Skin epidermis (tissue), 12 donors: ENCODE data around the gene OR10D3.
A peak's percentile ranks its signal among the peaks of the same experiment; 100 is the strongest.
"Not testable (repeated sequence)": the region's sequence is repeated elsewhere in the genome, so short reads cannot be mapped to it uniquely, and the experiment has no call there.

Experiments used
- H3K27ac ChIP-seq, 21 experiments: fragments of 200-600 bp; sonication (generic) in 11 of 21; one replicate each; pipeline ENCODE4 v1.5.0; 2020; ENCODE audit warnings: mild to moderate bottlenecking in 3 of 21, inconsistent platforms in 2 of 21, moderate library complexity in 2 of 21
- H3K4me3 ChIP-seq, 7 experiments: fragments of 200-600 bp; sonication (generic) in 2 of 7; one replicate each; pipeline ENCODE4 v1.5.0; 2020; ENCODE audit warnings: inconsistent platforms in 2 of 7, mild to moderate bottlenecking in 2 of 7, moderate library complexity in 1 of 7

OR10D3 gene

GRCh38 chr11:124193221-124194010, 10.3 kb downstream of the OR10D3 start:
- H3K4me3 ChIP-seq = no peak overlapping the region
- H3K27ac ChIP-seq = peak overlapping the region in 14 of 21 experiments; percentile 13 to 82 (median 50)

GRCh38 chr11:124194293-124195188, 11.4 kb downstream of the OR10D3 start:
- Histone ChIP-seq H3K4me3 (no peak overlapping the region), H3K27ac (peak overlapping the region in 13 of 21 experiments; percentile 23 to 82 (median 49))

DNA sequence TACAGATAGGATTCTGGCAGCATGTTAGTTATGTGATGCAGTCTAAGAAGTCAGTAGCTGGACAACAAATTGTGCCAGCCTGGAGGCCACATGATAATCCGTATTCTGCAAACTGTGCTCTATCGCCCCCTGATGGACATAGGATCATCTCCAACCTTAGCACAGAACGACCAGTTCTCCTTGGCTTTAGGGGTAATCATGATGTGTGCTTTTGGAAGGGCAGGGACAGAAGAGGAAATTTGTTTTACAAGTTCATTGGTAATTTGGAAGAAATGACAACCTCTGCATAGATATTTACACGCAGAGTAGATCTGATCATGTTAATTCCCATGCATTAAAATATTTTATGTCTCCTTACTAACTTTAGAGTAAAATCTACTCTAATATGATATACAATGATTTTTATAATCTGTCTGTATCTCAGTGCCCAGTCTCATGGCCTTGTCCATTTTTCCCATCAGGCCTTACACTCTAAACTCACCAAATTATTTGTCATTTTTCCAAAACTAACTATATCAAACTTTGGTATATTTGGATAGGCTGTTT, 12.1 kb downstream of the OR10D3 start:
- H3K27ac ChIP-seq = peak overlapping the region in 7 of 21 experiments; percentile 18 to 82 (median 35)

DNA sequence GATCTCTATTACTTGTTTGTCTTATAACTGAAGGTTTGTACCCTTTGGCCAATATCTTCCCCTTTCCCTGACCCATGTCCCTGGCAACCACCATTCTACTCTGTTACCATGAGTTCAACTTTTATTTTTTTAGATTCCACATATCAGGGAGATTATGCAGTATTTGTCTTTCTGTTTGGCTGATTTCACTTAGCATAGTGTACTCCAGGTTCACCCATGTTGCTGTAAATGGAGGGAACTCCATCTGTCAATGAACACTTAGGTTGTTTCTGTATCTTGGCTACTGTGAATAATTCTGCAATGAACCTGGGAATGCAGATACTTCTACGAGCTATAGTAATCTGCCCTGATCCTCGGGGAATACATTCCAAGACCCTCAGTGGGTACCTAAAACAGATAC, 14.9 kb downstream of the OR10D3 start:
- Histone ChIP-seq H3K4me3 (no peak overlapping the region), H3K27ac (no peak overlapping the region)

More for the DNA sequence above, 12.1 kb downstream of the OR10D3 start:
- H3K4me3 ChIP-seq = no peak overlapping the region

DNA sequence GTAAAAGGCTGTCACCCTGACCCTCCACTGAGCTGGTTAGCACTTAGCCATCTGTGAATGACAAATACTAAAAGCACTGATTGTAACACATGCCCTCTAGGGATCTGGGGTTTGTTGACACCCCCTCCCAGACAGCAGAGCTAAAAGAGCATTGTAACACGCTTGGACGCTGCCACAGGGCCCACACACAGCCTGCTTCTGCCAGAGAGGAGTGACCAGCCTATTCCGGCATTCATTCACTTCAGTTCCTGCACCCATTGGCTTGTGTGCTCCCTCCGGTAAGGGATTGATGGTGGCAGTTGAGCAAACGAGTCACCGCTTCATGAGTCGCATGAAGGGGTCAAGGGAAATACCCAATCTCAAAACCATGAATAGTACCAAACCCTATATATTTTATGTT, 15.8 kb downstream of the OR10D3 start:
- H3K4me3 ChIP-seq = no peak overlapping the region
- H3K27ac ChIP-seq = no peak overlapping the region

GRCh38 chr11:124199702-124200101, 16.6 kb downstream of the OR10D3 start:
- no peak overlapping the region for H3K4me3 ChIP-seq
- H3K27ac ChIP-seq = no peak overlapping the region

GRCh38 chr11:124200671-124201070, 17.5 kb downstream of the OR10D3 start:
- Histone ChIP-seq H3K27ac (no peak overlapping the region), H3K4me3 (no peak overlapping the region)

DNA sequence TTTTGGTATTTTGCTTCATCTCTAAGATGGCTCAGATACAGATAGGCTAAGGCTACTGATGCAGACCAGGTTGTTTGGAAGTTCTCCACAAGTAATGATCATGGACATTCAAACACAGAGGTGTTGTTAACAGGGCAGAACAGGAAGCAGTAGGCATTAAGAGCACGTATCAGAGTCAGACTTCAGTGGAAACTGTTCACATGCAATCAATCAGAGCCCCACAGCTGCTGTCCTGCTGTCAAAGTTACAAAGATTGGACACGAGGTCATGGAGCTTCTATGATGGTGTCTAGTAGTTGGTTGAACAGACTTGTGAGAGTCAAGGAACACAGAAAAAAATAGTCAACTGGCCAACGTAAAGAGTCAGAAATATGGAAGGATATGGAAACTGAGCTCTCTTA, 19.8 kb downstream of the OR10D3 start:
- Histone ChIP-seq H3K4me3 (no peak overlapping the region), H3K27ac (no peak overlapping the region)

DNA sequence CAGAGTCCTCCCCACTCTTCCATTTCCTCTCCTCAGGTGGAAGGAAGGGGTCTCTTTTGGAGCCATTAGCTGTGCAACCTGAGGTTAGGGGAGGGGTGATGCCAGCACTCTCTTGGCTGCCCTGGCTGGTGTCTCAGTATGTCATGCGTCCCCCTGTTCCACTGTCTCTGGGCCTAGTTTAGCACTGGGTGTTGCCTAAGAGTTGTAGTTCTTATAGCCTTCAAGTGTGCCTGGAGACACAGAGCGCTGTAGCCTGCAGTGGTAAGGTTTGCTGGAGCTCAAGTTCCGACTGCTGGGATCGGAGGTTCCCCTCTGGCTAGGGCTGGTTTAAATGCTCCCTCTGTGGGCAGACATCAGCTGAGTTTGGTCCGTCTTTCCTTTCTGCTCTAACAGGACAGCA, 20.9 kb downstream of the OR10D3 start:
- no peak overlapping the region for H3K4me3 ChIP-seq

DNA sequence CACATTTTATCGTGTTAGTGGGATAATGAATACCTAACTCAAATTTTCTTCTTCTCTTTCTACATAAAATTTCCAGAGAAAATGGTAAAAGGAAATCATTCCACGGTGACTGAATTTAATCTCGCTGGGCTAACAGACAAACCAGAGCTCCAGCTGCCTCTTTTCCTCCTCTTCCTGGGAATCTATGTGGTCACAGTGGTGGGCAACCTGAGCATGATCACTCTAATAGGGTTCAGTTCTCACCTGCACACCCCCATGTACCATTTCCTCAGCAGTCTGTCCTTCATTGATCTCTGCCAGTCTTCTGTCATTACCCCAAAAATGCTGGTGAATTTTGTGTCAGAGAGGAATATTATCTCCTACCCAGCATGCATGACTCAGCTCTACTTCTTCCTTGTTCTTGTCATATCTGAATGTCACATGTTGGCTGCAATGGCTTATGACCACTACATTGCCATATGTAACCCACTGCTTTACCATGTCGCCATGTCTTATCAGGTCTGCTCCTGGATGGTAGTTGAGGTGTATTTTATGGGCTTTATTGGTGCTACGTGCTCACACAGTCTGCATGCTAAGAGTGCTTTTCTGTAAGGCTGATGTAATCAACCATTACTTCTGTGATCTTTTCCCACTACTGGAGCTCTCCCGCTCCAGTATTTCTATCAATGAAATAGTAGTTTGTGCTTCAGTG, 24.1 kb downstream of the OR10D3 start:
- Histone ChIP-seq H3K4me3 (no peak overlapping the region), H3K27ac (no peak overlapping the region)

More for the DNA sequence above, 20.9 kb downstream of the OR10D3 start:
- no peak overlapping the region for H3K27ac ChIP-seq

DNA sequence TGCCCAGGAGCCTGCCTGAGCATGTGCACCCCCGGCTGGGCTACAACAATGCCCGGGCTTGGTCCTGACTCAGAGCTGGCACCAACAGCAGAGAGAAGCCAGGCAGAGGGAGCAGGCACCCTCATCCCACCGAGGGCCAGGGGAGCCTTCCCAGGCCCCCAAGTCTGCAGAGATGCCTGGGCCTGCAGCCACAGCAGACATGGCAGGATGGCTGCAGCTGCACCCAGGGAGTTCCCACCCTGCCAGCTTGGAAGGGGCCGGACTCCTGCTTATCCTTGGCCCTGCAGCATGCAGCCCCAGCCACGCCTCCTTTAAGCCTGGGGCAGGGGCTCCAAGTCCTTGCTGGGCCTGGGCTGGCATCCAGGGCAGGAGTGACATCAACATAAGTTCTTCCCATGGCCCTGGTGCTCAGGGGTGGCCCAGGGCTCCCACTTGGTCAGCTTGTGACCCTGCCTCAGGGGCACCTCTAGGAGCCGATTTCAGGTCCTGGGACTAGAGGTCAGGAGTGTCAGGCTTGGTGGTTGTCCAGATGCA, 26.7 kb downstream of the OR10D3 start:
- no peak overlapping the region for H3K4me3 ChIP-seq
- no peak overlapping the region for H3K27ac ChIP-seq

- H3K27ac ChIP-seq = no peak overlapping the region
- H3K4me3 ChIP-seq = no peak overlapping the region
These were observed 27.3 kb downstream of the OR10D3 start for GRCh38 chr11:124210421-124210820.

DNA sequence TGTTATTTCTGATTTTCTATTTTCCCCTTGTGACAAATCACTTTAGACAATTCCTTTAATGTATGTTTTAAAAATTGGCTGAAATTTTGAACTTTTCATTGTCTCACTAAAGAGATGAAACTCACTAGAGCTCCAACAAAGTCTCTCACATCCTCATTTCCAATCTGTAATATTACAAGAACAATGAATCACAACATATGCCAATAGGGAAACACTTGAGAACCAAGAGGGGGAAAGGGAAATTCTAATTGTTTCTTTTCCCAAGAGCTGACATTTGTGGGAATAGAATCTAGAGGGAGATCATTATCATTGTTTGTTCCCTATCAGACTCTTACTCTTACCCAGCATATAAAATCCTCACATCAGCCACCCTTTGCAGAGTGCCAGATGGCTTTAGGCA, 28.2 kb downstream of the OR10D3 start:
- Histone ChIP-seq H3K4me3 (no peak overlapping the region), H3K27ac (no peak overlapping the region)

DNA sequence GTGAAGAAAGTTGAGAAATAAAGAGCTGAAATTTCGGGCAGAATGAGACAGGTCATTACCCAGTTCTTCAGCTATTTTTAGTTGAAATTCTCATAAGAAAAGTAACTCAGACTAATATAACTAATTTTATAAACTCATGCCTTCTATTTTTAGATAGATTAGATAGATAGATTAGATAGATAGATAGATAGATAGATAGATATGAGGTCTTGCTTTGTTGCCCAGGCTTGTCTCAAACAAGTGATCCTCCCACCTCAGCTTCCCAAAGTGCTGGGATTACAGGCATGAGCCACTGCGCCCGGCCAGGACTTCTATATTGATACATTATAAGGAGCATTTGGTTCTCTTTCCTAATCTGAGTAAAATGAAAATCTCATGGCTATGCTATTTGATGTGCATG, 30.9 kb downstream of the OR10D3 start:
- Histone ChIP-seq H3K4me3 (no peak overlapping the region), H3K27ac (no peak overlapping the region)

DNA sequence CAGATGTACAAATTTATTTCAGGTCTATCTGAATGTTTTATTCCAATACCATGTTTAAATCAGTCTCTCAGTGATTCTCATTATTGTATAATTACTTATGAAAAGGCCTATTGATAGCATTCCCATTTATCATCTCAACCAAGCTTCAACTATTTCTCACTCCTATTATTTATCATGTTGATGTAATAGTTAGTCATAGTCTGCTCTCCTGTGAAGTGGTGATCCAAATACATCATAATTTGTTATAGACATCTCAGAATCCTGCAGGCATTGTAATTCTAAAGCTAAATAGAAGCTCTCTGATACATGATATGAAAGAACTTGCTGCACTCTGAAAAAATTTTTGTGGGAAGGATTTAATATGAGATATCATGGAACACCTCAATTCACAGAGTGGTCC, 36.0 kb downstream of the OR10D3 start:
- Histone ChIP-seq H3K27ac (no peak overlapping the region), H3K4me3 (no peak overlapping the region)

DNA sequence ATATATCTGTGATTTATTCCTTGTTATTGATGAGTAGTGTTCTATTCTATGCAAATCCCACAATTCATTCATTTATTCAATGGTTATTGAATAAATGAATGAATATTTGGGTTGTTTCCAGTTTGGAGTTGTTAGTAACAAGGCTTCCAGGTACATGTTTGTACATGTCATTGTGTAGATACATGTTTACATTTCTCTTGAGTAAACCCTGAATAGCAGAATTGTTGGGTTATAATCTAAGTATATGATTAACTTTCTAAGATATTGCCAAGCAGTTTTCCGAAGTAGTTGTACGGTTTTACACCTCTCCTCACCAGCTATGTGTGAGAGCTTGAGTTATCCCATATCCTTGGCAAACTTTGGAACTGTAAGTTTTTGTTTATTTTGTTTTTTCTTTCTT, 39.3 kb downstream of the OR10D3 start:
- H3K4me3 ChIP-seq = no peak overlapping the region
- H3K27ac ChIP-seq = no peak overlapping the region

- H3K27ac ChIP-seq = peak overlapping the region in 1 of 21 experiments; percentile 41
- H3K4me3 ChIP-seq = not testable (repeated sequence)
These were observed 41.7 kb downstream of the OR10D3 start for GRCh38 chr11:124224618-124225423.

GRCh38 chr11:124225471-124225870, 42.3 kb downstream of the OR10D3 start:
- Histone ChIP-seq H3K27ac (no peak overlapping the region), H3K4me3 (no peak overlapping the region)

- H3K27ac ChIP-seq = no peak overlapping the region
- H3K4me3 ChIP-seq = no peak overlapping the region
These were observed 50.2 kb downstream of the OR10D3 start for GRCh38 chr11:124233376-124233775.
